ENCODE results near the gene NADK2. TPM values are rescaled to one million over a fixed set of nuclear protein-coding genes. Genes with fewer than 3 reads are reported as not detected.

Gene NADK2
- total RNA-seq, 1 donor from 2014 or later: 18.2 TPM

- no peak for ATAC-seq (ENCODE audit: low read depth)
- ChIA-PET POLR2A (no interaction called here), CTCF (no interaction called here)
- Mint-ChIP-seq H3K4me3 (no peak overlapping the region), H3K4me1 (peaks cover 8% of the 10 kb centered on the region), H3K27ac (no peak overlapping the region), H3K27me3 (no peaks in the 10 kb centered on the region), H3K36me3 (ENCODE audit: low read depth) (peaks cover 84% of the 10 kb centered on the region), H3K9me3 (no peaks in the 10 kb centered on the region)
- TF ChIP-seq CTCF (IDR thresholded peaks at IDR 0.05): no peak
- DNase-seq: no peak
- intact Hi-C loops (cut with micrococcal nuclease): no loop called here
Measured at GRCh38 chr5:36160617-36161016, 81.1 kb downstream of the NADK2 start.

DNA sequence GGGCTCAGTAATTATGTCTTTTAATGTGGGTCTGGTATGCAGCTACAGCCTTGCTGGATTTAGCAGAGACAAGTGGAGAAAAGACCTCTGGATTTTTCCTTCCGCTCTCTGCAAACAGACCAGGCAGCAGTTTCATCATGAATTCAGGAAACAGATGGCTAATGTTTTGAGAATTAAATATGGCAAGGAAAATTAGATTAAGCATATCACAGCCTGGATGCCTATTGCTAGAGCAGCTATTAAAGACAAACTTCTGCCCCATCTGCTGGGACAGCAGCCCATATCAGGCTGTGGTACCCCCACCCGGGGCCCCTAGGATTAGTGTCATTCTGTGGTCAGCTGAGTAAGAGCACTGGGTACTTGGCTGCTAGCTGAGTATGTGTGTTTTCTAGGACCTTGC lies 83.6 kb downstream of the NADK2 start:
- H3K4me1 Mint-ChIP-seq: peaks cover 18% of the 10 kb centered on the region
- no peak overlapping the region for H3K27ac Mint-ChIP-seq
- H3K9me3 Mint-ChIP-seq: no peaks in the 10 kb centered on the region
- TF ChIP-seq CTCF (IDR thresholded peaks at IDR 0.05): no peak
- ATAC-seq (ENCODE audit: low read depth) (no peak), DNase-seq (no peak)
- no peaks in the 10 kb centered on the region for H3K27me3 Mint-ChIP-seq
- no peak overlapping the region for H3K4me3 Mint-ChIP-seq
- peaks cover 81% of the 10 kb centered on the region for H3K36me3 Mint-ChIP-seq (ENCODE audit: low read depth)
- intact Hi-C loops (cut with micrococcal nuclease): loop anchor here (10.0 kb wide), 1 partner anchor 953 kb away; no protein-coding TSS in a partner anchor
- POLR2A ChIA-PET: interaction anchor here (0.6 kb wide), 1 partner anchor 101 kb away, joined by 4 read pairs; no protein-coding TSS in a partner anchor
- CTCF ChIA-PET: no interaction called here

GRCh38 chr5:36156619-36157018 lies 85.1 kb downstream of the NADK2 start:
- Mint-ChIP-seq H3K27ac (no peak overlapping the region), H3K9me3 (no peaks in the 10 kb centered on the region), H3K4me3 (no peak overlapping the region), H3K4me1 (peaks cover 30% of the 10 kb centered on the region), H3K27me3 (no peaks in the 10 kb centered on the region), H3K36me3 (ENCODE audit: low read depth) (peaks cover 76% of the 10 kb centered on the region)
- no peak for TF ChIP-seq CTCF (IDR thresholded peaks at IDR 0.05)
- DNase-seq: no peak
- ATAC-seq (ENCODE audit: low read depth): no peak
- ChIA-PET POLR2A (no interaction called here), CTCF (no interaction called here)
- intact Hi-C loops (cut with micrococcal nuclease): loop anchor here (10.0 kb wide), 1 partner anchor 952 kb away; no protein-coding TSS in a partner anchor

DNA sequence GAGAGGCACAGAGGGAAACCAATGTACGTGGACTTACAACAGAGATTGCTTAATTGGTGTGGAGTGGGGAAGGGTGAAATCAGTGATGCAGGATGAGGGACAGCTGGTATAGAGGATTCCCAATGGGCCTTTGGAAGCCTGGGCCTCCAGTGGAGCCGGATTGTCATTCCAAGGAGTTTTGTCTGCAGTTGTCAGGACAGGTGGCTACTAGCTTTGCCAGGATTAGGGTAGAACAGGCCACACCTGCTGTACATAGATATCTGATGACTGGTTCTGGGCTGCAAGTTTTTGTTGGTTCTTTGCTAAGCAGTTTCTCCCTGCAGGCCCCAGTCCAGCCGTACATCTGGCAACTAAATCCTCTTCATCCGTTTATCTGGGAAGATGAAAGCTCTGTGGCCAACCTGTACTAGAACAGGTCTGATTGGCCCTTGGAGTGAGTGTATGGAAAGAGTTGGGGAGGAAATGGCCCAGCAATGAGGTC lies 85.6 kb downstream of the NADK2 start:
- no peak for TF ChIP-seq CTCF (IDR thresholded peaks at IDR 0.05)
- CTCF ChIA-PET: no interaction called here
- POLR2A ChIA-PET: no interaction called here
- DNase-seq (no peak), ATAC-seq (ENCODE audit: low read depth) (no peak)
- H3K4me1 Mint-ChIP-seq: peaks cover 30% of the 10 kb centered on the region
- no peak overlapping the region for H3K4me3 Mint-ChIP-seq
- intact Hi-C loops (cut with micrococcal nuclease): loop anchor here (10.0 kb wide), 1 partner anchor 951 kb away; no protein-coding TSS in a partner anchor
- no peaks in the 10 kb centered on the region for H3K27me3 Mint-ChIP-seq
- H3K9me3 Mint-ChIP-seq: no peaks in the 10 kb centered on the region
- H3K36me3 Mint-ChIP-seq (ENCODE audit: low read depth): peaks cover 72% of the 10 kb centered on the region
- no peak overlapping the region for H3K27ac Mint-ChIP-seq

DNA sequence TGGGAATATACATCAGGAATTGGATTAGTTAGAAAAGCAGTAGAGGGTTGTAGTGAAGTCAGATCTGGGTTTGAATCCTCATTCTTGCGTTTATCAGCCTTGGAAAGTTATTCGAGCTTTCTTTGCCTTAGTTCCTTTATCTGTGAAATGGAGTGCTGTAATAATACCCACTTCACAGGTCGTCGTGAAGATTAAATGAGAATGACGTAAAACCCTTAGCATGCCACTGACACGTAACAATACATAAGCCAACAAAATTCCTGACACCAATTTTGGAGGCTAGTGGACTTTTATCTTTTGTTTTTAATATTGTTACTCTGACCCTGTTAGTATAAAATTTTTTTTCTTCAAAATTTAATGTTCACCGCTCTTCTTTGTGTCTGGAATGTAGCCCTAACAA lies 86.4 kb downstream of the NADK2 start:
- peaks cover 73% of the 10 kb centered on the region for H3K36me3 Mint-ChIP-seq (ENCODE audit: low read depth)
- no peaks in the 10 kb centered on the region for H3K27me3 Mint-ChIP-seq

More for the DNA sequence above, 86.4 kb downstream of the NADK2 start:
- ATAC-seq (ENCODE audit: low read depth): no peak
- Mint-ChIP-seq H3K9me3 (no peaks in the 10 kb centered on the region), H3K4me1 (peaks cover 38% of the 10 kb centered on the region), H3K27ac (no peak overlapping the region), H3K4me3 (no peak overlapping the region)
- ChIA-PET CTCF (no interaction called here), POLR2A (no interaction called here)
- intact Hi-C loops (cut with micrococcal nuclease): loop anchor here (10.0 kb wide), 1 partner anchor 950 kb away; no protein-coding TSS in a partner anchor
- no peak for DNase-seq
- TF ChIP-seq CTCF (IDR thresholded peaks at IDR 0.05): no peak
